Ureter (tissue), 1 donor: ENCODE results near the gene IFITM10. TPM values are rescaled to one million over a fixed set of nuclear protein-coding genes. Genes with fewer than 3 reads are reported as not detected.
"Not testable (repeated sequence)": the region's sequence is repeated elsewhere in the genome, so short reads cannot be mapped to it uniquely, and the experiment has no call there.

Experiments
- DNase-seq: peaks from one replicate; pipeline ENCODE4 v3.0.0-alpha.2; 2020; ENCODE audit warnings: low spot score
- total RNA-seq: library from RNA; stranded (reverse); gene quantifications from one replicate; pipeline ENCODE4 v1.2.4, GENCODE V29; 2023
- donor health status: DM: yes; HTN: yes; CAD: no.

IFITM10 gene
- total RNA-seq, 1 donor from 2014 or later, result 49.2 TPM

DNA sequence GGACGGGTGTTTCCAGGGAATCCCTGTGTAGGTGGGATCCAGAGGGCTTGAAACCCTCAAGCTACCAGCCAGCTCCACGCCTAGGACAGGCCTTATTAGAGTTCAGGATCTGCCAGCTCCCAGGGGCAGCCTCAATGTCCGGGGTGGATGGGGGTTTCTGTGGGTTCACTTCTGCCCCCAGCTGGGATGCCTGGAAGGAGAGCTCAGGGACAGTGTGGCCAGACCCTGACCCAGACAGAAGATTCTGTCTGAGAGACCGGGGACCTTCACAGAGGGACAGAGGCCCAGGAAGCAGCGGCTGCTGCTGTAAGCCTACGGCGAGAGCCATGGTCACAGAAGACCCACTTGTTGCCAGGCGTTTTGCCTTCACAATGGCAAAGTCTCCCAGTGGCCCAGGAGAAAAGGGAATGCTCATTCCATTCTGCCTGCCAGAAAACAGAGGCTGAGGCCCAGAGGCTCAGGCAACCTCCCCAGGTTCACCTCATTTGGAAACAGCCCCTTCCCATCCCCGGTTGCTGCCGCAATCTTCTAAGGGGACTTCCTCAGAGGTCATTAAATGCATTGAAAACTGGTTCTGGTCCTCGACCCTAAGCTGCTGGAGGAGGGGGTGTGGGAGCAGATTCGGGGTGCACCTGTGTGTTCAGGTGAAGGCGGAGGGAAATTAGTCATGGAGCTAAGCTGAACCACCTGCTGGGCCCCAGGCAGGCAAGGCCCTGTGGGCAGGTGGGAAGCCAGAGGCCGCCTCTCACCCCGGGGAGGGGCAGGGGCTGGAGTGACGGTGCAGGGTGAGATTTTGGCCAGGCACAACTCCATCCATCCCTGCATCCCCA, 58.3 kb downstream of the IFITM10 start:
- no peak for DNase-seq

DNA sequence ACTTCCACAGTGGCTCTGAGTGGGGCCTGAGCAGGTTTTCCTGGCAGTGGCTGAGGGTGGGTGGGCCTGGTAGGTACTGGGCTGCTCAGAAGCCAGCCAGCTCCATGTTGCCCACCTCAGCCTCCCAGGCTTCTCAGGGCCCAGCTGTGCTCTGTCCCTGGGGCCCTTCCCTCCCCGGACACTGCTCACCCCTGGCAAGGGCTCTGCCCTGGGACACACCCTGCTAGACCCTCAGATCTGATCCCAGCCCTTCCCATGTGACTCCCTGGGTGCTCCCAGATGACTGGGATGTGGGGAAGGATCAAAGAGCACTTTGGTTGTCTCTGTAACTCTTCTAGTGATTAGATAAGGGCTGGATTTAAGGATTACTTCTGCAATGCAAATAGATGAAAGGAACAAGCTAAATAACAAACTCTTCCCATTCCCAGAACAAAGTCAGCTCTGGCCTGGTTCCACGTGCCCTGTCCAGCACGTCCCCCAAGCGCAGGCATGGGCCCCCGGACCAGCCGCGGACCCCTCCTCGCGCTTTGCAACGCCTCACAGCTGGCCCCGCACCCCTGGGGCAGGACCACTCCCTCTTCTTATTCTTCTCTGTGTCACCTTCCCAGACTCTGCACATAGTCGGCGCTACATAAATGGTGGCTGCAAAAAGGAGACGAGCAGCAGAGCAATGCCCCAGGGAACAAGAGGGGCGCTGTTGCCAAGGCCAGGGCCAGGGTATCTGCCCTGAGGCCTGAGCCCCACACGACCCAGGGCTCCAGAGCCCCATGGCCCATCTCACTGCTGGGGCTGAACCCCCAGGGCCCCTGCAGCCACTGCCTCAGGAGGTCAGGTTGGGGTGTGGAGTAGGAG, 59.1 kb downstream of the IFITM10 start:
- DNase-seq, result no peak

DNA sequence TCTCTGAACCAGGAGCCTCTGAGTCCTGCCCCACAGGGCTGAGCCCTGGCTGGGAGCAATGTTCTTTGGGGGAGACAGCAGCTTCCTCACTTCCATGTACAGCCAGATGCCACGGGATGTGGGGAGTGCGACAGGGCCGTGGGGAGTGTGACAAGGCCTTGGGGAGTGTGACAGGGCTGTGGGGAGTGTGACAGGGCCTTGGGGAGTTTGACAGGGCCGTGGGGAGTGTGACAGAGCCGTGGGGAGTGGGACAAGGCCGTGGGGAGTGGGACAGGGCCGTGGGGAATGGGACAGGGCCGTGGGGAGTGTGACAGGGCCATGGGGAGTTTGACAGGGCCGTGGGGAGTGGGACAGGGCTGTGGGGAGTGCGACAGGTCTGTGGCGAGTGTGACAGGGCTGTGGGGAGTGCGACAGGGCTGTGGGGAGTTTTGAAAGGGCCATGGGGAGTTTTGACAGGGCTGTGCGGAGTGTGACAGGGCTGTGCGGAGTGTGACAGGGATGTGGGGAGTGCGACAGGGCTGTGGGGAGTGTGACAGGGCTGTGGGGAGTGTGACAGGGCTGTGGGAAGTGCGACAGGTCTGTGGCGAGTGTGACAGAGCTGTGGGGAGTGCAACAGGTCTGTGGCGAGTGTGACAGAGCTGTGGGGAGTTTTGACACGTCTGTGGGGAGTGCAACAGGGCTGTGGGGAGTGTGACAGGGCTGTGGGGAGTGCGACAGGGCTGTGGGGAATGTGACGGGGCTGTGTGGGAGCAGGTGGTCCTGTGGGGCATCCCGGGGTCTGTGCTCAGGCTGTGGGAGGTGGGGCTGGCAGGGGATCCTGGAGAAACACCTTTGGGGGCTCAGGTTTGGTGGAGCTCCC, 60.0 kb downstream of the IFITM10 start:
- DNase-seq, result no peak

DNA sequence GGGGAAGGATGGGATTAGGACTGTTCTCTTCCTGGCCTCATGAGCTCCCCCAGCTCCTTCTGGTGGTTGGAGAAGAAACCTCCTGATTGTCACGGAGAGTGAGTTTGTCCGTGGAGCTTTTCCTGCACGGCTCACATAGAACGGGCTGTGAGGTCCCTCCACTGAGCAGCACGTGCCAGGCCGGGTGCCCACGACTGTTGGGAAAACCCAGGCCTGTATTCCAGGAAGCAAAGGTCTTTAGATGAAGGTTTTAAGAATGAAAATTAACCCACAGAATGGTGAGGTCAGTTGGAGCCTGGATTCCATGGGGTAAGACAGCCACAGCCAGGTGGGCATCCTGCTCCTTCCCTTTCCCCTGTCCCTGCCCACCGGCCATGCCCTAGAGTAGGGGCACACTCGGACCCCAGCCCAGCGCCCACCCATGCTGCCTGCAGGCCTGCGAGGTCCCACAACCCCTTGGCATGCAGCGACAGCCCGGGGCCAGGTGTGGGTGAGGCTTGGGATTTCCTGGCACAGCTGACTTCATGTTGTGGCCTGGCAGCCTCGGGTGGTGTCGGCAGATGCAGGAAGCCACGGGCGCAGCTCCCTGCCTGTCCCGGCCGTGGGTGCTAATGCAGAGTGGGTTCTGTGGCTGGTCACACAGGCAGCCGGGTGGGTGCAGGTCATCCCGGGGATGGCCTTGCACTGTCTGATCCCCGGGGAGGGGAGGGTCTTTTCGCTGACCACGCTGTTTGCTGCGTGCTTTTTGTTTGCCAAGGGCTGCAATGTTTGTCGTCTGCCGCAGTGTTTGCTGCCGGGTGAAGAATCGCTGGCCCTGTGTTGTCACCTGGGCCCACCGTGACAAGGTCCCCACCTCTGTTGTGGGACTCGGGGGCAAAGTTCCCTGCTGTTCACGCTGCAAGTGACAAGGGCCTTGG, 60.9 kb downstream of the IFITM10 start:
- not testable (repeated sequence) for DNase-seq

DNA sequence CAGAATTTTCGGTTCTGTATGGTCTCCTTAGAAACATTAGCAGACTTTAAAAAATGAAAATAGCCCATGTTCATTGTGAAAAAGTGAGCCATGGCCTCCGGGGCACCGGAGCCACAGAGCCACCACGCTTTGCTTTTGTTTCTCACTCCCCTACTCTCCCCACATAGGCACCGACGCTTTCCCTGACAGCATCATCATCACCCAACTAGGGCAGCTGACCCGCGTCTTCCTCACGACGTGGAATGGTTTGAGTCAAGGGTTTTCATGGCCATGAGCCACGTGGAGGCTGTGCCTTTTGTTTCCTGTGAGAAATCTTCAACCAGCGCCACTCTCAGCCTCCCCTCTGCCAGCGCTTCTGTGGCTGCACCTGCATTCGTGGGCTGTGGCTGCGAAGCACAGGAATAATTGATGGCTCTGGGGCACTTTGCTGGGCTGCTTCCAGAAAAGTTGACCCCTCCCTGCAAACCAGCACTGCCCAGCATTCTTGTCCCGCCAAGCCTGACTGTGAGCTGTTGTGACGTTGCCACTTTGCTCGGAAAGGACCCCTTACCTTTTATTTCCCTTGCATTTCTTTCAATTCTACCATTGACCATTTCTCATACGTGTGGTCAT, 62.0 kb downstream of the IFITM10 start:
- not testable (repeated sequence) for DNase-seq

DNA sequence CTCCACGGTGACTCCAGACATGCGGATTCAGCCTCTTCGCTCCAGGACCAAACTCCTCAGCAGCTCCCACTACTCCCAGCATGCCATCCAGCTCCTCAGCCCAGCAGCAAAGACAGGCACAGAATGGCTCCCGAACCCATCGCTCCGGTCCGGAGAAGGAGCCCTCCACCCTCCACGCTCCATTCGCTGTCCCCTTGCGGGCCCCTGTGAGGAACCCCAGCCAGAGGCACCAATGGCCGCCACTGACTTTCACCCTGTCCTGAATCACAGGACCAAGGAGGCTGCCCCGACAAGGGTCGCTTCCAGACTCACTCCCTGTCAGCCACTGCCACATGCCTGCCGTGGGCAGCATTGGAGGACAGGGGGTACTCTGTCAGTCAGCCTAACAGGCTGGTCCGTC, 64.2 kb downstream of the IFITM10 start:
- not testable (repeated sequence) for DNase-seq

DNA sequence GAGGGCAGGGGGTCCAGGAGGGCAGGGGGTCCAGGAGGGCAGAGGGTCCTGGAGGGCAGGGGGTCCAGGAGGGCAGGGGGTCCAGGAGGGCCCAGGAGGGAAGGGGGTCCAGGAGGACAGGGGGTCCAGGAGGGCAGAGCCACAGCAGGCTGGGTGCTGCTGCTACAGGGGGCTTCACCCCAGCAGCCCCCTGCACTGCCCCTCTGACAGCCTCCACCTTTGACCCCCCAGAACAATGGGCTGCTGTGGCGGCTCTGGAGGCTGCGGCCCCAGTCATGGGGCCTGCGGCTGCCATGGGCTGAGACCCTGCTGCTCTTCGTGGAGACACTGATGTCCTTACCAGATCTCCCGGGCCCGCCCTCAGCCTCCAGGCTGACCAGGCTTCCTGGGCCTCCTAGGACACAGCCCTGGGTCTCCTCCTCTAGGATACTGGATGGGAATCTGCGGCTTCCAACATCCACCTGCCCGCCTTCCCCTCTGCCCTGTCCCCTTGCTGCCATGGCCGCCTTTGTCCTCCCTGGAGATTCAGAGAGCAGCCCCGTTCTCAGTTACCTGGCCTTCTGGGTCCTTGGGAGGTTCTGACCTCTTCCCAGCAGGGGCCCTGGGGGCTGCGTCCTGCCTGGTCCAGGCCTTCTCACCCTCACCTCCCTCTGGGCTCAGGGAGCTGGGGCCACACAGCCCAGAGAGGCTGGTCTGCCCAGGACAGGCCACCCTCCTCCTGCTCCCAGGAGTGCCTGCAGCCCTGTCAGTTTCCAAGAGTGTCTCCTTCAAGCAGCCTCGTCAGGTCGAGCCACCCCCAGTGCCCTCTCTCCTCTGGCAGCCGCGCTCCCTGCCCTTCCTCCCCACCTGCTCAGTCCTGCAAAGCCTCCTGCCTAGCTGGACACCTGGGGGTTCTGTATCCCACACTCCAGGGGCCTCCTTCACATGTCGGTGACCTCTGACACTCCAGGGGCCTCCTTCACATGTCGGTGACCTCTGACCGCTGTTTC, 65.2 kb downstream of the IFITM10 start:
- not testable (repeated sequence) for DNase-seq

DNA sequence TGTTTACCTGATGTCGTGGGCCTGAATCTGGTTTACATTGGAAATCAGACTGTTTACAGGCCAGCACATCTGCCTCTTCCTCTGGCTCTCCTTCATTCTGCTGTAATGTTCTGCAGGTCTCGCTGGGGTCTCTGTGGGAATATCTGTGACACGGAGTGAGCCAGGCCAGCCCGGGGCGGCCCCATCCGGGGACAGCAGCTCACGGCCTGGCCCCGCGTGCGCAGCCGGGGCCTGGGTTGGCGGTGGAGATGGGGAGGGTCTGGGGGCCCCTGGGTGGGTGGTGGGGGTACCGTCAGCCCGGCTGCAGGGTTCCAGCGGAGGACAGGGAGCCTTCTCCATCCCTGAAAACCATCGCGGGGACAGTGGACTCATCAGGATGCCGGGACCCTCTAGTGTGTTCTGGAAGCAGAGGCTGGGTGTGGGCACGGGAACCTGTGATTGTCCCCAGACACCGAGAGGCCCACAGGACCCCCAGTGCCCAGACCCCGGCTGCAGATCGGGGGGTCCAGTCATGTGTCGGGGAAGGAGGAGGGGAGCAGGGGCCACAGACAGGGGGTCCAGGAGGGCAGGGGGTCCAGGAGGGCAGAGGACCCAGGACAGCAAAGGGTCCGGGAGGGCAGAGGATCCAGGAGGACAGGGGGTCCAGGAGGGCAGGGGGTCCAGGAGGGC, 66.4 kb downstream of the IFITM10 start:
- DNase-seq, result not testable (repeated sequence)

DNA sequence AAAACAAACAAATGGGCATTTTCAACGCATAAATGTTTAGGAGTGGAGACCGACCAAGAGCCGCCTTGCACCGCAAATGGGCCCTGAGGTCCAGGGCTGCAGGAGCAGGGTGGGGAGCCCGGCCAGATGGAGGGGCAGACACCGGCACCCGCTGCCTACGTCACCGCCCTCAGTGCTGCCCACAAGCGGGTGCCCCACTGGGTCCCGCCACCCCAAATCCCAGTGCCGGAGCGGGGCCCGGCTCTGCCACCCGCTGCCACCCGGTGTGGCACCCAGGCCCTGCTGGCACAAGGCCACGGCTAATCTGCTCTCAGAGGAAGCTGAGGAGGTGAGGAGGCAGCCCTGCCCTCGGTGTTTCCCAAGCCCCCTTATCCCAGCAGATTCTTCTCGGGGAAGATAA, 67.2 kb downstream of the IFITM10 start:
- not testable (repeated sequence) for DNase-seq

Other genes starting within 250 kb of the IFITM10 start
- 6.0 TPM for gene DUSP8, start 178.3 kb downstream of the IFITM10 start, total RNA-seq
- gene KRTAP5-1, start 165.3 kb downstream of the IFITM10 start, total RNA-seq, result not detected
- not detected for gene KRTAP5-2, start 152.3 kb downstream of the IFITM10 start, total RNA-seq
- gene KRTAP5-3, start 142.1 kb downstream of the IFITM10 start, total RNA-seq, result not detected
- gene KRTAP5-4, start 128.5 kb downstream of the IFITM10 start, total RNA-seq, result not detected
- not detected for gene KRTAP5-5, start 120.8 kb downstream of the IFITM10 start, total RNA-seq
- not detected for gene KRTAP5-6, start 53.4 kb downstream of the IFITM10 start, total RNA-seq
- gene CTSD, start 13.3 kb upstream of the IFITM10 start, total RNA-seq, result 1,385 TPM
- gene SYT8, start 84.4 kb upstream of the IFITM10 start, total RNA-seq, result 159 TPM
- 45.0 TPM for gene TNNI2, start 88.4 kb upstream of the IFITM10 start, total RNA-seq
- gene LSP1, start 102.5 kb upstream of the IFITM10 start, total RNA-seq, result 47.4 TPM
- gene PRR33, start 141.3 kb upstream of the IFITM10 start, total RNA-seq, result not detected
- gene TNNT3, start 169.1 kb upstream of the IFITM10 start, total RNA-seq, result 57.7 TPM
- 40.5 TPM for gene MRPL23, start 196.7 kb upstream of the IFITM10 start, total RNA-seq
- 130 TPM for gene H19, start 247.2 kb upstream of the IFITM10 start, total RNA-seq